GM12801 (cell line): Measurements from ENCODE around the gene CACNA1I.

Source experiments
- TF ChIP-seq, protein P1 (sequence below): IDR thresholded peaks from one replicate; pipeline ENCODE4 v1.5.1; 2011; ENCODE audit warnings: control low read depth; ENCODE audit not compliant: insufficient read length; ENCODE audit errors: extremely low read depth

The CACNA1I gene

DNA sequence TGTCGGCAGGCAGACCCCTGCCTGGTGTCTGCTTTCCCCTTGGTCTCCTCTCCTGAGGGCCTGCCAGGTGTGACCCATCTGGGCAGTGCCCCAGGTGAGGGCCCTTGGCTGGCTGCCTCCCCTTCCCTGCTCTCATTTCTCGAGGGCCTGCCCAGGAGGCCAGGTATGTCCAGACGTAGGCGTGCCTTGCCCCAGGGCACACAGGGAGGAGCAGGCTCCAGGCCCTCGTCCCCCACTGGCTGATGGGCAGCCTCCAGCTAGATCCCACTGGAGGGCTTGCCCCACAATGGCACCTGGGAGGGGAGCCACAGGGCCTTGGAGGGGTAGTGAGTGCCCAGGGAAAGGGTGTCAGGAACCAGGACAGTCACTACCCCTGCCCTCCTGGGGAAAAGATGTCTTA is 95.9 kb downstream of the CACNA1I start:
- TF ChIP-seq, protein P1, sequence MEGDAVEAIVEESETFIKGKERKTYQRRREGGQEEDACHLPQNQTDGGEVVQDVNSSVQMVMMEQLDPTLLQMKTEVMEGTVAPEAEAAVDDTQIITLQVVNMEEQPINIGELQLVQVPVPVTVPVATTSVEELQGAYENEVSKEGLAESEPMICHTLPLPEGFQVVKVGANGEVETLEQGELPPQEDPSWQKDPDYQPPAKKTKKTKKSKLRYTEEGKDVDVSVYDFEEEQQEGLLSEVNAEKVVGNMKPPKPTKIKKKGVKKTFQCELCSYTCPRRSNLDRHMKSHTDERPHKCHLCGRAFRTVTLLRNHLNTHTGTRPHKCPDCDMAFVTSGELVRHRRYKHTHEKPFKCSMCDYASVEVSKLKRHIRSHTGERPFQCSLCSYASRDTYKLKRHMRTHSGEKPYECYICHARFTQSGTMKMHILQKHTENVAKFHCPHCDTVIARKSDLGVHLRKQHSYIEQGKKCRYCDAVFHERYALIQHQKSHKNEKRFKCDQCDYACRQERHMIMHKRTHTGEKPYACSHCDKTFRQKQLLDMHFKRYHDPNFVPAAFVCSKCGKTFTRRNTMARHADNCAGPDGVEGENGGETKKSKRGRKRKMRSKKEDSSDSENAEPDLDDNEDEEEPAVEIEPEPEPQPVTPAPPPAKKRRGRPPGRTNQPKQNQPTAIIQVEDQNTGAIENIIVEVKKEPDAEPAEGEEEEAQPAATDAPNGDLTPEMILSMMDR, result no peak

DNA sequence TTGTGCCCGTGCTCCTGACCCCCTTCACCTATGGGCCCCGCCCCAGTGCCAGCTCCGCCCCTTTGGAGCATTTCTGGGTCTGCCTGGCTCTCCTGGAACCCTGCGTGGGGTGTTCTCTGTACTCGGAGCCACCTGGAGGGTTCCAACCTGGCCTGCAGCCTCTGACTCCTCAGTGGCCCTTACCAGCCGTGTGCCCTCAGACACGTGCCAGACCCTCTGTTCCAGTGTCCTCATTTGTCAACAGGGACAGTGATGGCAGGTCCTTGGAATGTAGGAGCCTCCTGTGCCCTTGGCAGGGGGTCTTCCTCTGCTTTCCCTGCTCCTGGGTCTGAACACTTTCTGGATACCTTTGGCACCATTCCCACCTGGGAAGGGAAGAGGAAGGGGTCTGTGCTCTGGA is 96.4 kb downstream of the CACNA1I start:
- TF ChIP-seq, protein P1, result no peak

DNA sequence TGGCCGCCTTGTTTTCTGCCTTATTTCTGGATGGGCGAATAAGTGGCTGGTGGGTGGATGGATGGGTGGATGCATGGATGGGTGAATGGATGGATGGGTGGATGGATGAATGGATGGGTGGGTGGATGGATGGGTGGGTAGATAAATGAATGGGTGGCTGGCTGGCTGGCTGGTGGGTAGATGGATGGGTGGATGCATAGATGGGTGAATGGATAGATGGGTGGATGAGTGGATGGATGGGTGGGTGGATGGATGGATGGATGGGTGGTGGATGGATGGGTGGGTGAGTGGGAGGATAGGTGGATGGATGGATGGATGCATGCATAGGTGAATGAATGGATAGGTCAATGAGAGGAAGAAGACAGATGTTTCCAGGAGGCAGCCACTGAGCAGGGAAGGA is 98.9 kb downstream of the CACNA1I start:
- TF ChIP-seq, protein P1, result no peak

DNA sequence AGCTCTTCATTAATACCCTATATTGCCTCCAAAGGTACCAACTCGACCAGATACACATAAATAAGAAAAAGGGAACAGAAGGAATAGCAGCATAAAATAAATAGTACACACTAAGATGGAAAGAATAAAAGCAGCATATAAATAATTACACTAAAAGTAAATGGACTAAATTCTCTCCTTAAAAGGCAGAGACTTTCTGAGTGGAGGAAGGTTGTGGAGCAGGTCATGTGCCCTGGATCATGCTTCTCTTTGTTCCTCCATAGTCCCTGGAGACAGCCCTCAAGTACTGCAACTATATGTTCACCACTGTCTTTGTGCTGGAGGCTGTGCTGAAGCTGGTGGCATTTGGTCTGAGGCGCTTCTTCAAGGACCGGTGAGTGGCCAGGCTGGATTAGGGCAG is 101.4 kb downstream of the CACNA1I start:
- TF ChIP-seq, protein P1, result no peak

DNA sequence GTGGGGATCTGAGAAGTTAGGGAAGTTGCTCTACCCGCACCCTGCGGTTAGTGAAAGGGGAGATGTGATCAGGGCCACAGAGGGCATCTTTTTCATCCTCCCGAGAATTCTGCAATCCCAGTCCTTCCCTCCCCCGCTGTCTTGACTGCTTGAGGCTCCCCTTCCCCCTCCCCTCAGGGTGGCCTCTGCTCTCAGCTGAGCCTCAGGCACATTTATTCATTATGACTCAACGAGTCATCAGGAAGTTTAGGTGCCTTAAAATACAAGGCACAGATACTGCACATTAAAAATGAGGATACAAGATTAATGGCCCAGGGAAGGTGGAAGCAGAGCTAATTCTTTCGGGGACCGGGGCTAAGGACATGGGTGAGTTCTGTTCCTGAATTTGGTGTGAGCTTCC is 104.0 kb downstream of the CACNA1I start:
- TF ChIP-seq, protein P1, result no peak

DNA sequence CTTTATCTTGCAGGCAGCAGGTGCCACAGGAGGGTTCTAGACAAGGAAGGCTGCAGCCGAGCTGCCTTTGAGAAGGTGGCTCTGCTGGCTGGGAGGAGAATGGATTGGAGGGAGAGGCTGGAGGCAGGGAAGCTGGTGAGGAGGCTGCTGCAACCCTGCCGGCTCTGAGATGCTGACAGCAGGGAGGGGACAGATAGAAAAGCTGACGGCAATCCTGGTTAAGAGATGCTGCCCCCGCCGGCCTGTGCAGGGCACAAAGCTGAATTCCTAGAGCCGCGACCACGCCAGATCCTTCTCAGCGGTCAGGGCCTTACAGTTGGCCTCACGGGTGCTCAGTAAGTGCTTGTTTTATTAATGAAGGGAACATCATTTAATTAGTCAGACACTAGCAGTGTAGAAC is 105.4 kb downstream of the CACNA1I start:
- TF ChIP-seq, protein P1, result no peak

DNA sequence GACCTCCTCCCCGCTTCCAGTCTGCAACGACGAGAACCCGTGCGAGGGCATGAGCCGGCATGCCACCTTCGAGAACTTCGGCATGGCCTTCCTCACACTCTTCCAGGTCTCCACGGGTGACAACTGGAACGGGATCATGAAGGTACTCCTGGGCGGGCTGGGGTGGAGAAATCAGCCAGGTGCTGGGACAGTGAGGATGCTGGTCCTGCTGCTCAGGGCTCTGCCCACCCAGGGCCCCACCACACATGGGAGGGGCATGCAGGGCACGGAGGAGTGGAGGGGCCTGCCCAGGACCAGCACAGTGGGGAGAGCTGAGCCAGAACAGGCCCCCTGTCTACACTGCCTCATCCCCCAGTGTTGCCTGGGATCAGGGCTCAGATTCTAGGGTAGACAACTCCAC is 107.4 kb downstream of the CACNA1I start:
- TF ChIP-seq, protein P1, result no peak
